Ishikawa (cell line): ENCODE results near the gene NOX3.

Experiments
- CEBPB ChIP-seq: IDR thresholded peaks from 2 replicates; pipeline ENCODE4 v1.6.1; 2012
- CREB1 ChIP-seq: IDR thresholded peaks from 2 replicates; pipeline ENCODE4 v1.6.1; 2012; ENCODE audit warnings: low read depth
- EGR1 ChIP-seq: IDR thresholded peaks from 2 replicates; pipeline ENCODE4 v1.6.1; 2012
- EP300 ChIP-seq: IDR thresholded peaks from 2 replicates; pipeline ENCODE4 v1.6.1; 2012; ENCODE audit warnings: borderline replicate concordance
- FOXM1 ChIP-seq: IDR thresholded peaks from 2 replicates; pipeline ENCODE4 v1.6.1; 2012; ENCODE audit warnings: low read depth, borderline replicate concordance
- MAX ChIP-seq: IDR thresholded peaks from 2 replicates; pipeline ENCODE4 v1.6.1; 2012
- NFIC ChIP-seq: IDR thresholded peaks from 2 replicates; pipeline ENCODE4 v1.6.1; 2012
- RAD21 ChIP-seq: IDR thresholded peaks from 2 replicates; pipeline ENCODE4 v1.6.1; 2012; ENCODE audit warnings: low read depth
- REST ChIP-seq: IDR thresholded peaks from 2 replicates; pipeline ENCODE4 v1.6.1; 2012; ENCODE audit warnings: low read depth, mild to moderate bottlenecking
- TAF1 ChIP-seq: IDR thresholded peaks from 2 replicates; pipeline ENCODE4 v1.6.1; 2012; ENCODE audit warnings: low read depth, mild to moderate bottlenecking
- TCF12 ChIP-seq: IDR thresholded peaks from 2 replicates; pipeline ENCODE4 v1.6.1; 2012; ENCODE audit warnings: low read depth
- TEAD4 ChIP-seq: IDR thresholded peaks from 2 replicates; pipeline ENCODE4 v1.6.1; 2012
- USF1 ChIP-seq: IDR thresholded peaks from 2 replicates; pipeline ENCODE4 v1.6.1; 2012
- YY1 ChIP-seq: IDR thresholded peaks from 2 replicates; pipeline ENCODE4 v1.6.1; 2012; ENCODE audit warnings: low read depth
- ZBTB7A ChIP-seq: IDR thresholded peaks from 2 replicates; pipeline ENCODE4 v1.6.1; 2012; ENCODE audit warnings: low read depth

NOX3 gene

DNA sequence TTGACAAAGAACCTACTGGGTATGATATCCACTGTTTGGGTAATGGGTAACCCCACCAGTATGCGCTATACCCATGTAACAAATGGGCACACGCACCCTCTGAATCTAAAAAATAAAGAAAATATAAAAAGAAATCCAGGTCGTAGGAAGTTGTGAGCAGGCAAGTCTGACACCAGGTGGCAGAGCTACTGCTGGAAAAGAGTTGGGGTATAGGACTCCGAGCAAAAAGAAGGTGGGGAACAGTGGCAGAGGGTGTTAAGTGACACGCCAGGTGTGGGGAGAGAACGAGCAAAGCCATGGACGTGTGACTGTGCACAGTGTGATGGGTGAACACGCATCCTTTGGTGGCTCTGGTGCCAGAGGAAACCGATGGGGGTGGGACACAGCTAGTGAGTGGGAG is 46.7 kb downstream of the NOX3 start:
- TF ChIP-seq TCF12: no peak
- no peak for TF ChIP-seq RAD21
- TF ChIP-seq EP300: no peak
- TF ChIP-seq NFIC: no peak
- TF ChIP-seq FOXM1: no peak
- TF ChIP-seq MAX: no peak
- no peak for TF ChIP-seq CEBPB
- no peak for TF ChIP-seq CREB1
- TF ChIP-seq REST: no peak
- no peak for TF ChIP-seq TEAD4
- no peak for TF ChIP-seq USF1

DNA sequence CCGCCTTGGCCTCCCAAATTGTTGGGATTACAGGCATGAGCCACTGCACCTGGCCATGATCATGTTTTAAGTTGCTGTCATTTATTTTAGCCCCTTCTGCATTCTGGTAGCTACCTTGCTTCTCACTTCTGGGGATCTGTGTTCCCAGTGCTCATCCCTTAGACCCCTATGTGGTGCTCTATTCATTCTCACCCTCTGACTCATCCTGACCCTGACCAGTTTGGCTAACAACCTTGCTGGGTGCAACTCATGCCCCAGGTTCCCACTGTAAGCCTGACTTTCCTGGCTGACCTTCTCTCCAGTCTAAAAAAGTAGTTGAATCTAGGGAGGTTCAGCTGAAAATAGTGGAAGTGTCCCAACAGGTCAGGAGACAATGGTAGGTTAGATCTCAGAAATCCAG is 47.4 kb downstream of the NOX3 start:
- no peak for TF ChIP-seq NFIC
- TF ChIP-seq CEBPB: no peak
- TF ChIP-seq EP300: no peak
- no peak for TF ChIP-seq TAF1
- no peak for TF ChIP-seq TEAD4
- TF ChIP-seq RAD21: no peak
- no peak for TF ChIP-seq MAX
- no peak for TF ChIP-seq EGR1
- no peak for TF ChIP-seq TCF12
- TF ChIP-seq CREB1: no peak
- TF ChIP-seq REST: no peak
- no peak for TF ChIP-seq ZBTB7A
- TF ChIP-seq YY1: no peak
- no peak for TF ChIP-seq USF1
- TF ChIP-seq FOXM1: no peak

DNA sequence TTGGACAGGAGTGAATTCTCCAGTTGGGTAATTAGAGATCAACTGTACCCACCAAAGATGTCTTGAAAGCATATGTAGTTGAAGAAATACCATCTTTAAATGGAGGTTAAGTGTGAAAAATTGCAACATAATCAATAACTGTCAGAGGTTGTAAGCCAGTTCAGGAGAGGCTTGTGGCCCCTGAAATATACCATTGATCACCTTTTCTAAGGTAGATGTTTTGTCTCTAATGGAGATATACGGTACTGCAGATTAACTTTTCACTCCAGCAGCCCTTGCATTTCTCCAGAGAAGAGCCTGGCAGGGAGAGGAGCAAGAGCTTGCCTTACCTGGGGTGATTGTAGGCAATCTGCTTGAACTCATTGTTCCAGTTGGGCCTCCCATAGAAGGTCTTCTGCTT is 48.8 kb downstream of the NOX3 start:
- TF ChIP-seq NFIC (no peak), CEBPB (no peak), RAD21 (no peak), YY1 (no peak), CREB1 (no peak), TCF12 (no peak), TAF1 (no peak), MAX (no peak), EP300 (no peak), FOXM1 (no peak), USF1 (no peak), REST (no peak), TEAD4 (no peak), EGR1 (no peak), ZBTB7A (no peak)

DNA sequence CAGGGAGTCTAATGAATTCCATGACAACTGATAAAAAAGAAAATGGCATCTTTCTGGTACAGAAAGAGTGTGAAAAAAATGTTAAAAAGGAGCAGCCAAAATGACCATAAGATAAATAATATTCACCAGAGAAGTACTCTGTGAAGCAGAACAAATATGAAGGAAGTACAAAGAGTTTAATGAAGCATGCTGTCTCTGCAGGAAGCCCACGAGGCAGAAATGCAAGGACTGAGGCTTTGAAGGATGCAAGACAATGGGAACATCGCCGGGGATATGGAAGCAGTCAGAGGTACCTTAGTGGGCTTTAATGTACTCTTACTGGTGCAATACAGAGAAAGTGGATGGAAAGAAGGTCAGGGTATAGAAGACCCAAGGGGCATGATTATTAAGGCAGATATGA is 50.7 kb downstream of the NOX3 start:
- TF ChIP-seq REST: no peak
- 0 out of 2 replicates have a peak, but pooled peaks have one; percentile 21 for TF ChIP-seq MAX
